Ammon's horn (tissue), 1 donor: Measurements from ENCODE around the gene KRTAP10-10.
"Not testable (repeated sequence)": the region's sequence is repeated elsewhere in the genome, so short reads cannot be mapped to it uniquely, and the experiment has no call there.

ENCODE experiments used
- DNase-seq: peaks from one replicate; pipeline ENCODE4 v3.0.0-alpha.2; 2016; ENCODE audit warnings: low spot score

Gene KRTAP10-10

DNA sequence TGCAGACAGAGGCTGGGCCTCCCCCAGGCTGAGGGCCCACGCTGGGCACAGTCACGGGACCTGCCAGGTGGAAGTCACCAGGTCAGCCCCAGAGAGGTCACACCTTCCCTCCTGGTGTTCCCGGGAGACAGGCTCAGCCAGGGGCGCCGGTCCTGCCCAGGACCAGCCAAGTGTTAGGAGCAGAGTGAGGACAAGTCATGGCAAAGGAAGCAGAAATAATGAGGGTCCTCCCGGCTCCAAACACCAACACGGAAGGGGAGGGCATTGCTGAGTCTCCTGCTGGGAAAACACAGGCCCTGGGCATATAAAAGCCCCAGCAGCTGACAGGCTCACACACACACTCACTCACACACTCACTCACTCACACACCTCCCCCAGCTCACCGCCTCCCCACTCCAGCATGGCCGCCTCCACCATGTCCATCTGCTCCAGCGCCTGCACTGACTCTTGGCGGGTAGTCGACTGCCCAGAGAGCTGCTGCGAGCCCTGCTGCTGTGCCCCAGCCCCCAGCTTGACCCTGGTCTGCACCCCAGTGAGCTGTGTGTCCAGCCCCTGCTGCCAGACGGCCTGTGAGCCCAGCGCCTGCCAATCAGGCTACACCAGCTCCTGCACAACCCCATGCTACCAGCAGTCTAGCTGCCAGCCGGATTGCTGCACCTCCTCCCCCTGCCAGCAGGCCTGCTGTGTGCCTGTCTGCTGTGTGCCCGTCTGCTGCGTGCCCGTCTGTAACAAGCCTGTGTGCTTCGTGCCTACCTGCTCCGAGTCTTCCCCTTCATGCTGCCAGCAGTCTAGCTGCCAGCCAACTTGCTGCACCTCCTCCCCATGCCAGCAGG lies at the start of gene KRTAP10-10:
TSS of gene KRTAP10-10 (plus strand) at position 339 of the 833 bp plus-strand sequence. CDS start at position 401, 62 bp downstream.
- DNase-seq = peak; percentile 18

DNA sequence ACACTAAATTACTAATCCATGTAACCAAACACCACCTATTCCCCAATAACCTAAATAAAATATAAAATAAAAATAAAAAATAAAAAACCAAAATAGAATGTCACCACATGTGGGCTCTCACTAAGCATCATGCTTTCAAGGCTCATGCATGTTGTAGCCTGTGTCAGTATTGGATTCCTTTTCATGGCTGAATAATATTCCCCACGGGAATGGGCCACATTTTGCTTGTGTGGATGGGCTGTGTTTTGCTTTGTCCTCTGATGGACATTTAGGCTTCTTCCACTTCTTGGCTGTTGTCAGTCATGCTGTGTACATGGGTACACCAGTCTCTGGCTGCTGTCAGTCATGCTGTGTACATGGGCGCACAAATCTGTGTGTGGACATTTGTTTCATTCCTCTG lies 48.1 kb upstream of the KRTAP10-10 start:
- DNase-seq = no peak

DNA sequence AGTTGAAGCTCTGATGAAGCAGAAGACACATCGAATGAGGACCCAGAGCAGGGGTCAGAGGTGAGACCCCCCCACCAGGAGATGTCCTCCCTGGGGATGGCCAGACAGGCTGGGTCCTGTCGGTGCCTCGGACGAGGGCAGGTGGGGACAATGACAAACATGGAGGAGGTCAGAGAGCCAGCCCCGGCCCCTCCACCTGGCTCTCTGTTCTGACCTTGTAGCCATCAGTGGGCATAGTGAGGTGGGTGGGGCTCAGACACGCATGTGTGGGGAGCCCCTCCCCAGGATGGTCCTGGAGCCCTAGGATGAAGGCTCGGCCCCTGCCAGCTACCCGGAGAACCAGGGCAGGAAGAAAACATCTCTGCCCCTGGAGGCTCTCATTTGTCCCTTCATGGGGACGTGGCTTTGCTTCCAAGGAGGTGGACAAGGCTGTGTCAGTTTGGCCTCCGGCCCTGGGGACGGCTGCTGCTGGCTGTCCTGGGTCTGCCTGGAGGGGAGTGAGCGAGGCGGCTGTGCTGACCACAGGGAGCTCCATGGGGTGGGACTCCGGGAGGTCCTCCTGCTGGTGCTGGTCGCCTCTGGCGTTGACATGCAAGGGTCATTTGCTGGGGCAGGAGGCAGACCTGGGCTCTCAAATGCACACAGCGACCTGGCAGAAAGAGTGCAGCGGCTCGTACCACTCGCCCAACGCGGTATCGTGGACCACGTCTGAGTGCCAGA lies 47.4 kb upstream of the KRTAP10-10 start:
- no peak for DNase-seq

DNA sequence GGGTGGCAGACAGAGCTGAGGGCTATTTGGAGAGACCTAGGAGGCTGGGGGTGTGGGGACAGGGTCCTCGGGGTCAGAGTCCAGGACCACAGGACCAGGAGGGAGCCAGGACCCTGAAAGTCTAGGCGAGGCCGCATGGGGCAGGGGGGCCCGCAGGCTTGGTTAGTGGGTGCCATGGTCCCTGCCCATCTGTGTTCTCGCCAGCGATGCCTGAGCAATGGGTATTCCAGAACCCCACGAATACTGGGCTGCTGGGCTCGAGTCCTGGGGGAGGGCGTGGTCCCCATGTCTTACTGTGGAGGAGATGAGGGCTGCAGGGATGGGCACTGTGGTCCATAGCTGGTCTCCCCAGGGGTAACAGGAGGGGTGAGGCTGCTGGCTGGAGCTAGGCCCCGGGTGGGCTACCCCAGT lies 46.8 kb upstream of the KRTAP10-10 start:
- DNase-seq = no peak

GRCh38 chr21:44590897-44591800 lies 46.0 kb upstream of the KRTAP10-10 start:
- DNase-seq = not testable (repeated sequence)

- DNase-seq = not testable (repeated sequence)
Observed at GRCh38 chr21:44591801-44592130, 45.4 kb upstream of the KRTAP10-10 start.

DNA sequence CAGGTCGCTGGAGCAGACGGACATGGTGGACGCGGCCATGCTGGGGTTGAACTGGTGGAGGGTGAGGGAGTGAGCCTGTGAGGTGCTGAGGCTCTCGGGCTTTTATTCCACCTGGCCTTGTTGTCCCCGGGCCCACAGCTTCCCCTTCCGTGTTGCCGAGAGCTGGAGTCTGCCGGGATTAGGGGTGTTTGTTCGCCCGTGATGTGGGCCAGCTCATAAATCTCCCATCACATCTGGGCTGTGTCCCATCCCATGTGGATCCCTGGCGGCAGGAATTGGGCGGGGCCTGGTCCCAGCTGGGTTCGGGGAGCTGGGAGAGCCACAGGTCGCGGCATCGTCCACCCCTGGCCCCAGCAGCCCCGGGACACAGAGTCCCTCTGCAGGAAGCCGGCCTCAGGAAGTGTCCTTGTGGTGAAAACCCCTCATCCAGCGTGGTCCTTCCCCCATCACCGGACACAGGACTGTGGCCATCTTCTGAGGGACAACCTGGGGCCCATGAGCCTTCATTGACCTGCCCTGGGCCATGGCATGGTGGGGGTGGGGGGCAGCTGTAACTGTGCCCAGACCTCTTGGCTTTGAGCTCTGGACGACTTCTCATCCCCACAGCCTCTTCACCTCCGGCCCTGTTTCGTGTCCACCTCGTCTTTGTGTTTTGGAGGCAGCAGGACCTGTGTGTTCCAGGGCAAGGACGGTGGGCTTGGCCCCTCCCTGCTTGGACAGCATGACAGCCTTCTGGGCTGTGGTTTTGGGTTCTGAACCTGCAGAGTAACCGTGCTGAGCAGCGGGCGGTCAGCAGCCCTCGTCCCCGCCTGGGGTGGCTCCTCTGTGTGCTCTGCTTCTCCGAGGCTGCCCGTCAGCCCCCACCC lies 44.5 kb upstream of the KRTAP10-10 start, which contains the start of gene KRTAP10-6:
TSS of gene KRTAP10-6 (minus strand) at position 60 of the 866 bp plus-strand sequence. CDS start at position 39, 21 bp downstream.
- DNase-seq = no peak

DNA sequence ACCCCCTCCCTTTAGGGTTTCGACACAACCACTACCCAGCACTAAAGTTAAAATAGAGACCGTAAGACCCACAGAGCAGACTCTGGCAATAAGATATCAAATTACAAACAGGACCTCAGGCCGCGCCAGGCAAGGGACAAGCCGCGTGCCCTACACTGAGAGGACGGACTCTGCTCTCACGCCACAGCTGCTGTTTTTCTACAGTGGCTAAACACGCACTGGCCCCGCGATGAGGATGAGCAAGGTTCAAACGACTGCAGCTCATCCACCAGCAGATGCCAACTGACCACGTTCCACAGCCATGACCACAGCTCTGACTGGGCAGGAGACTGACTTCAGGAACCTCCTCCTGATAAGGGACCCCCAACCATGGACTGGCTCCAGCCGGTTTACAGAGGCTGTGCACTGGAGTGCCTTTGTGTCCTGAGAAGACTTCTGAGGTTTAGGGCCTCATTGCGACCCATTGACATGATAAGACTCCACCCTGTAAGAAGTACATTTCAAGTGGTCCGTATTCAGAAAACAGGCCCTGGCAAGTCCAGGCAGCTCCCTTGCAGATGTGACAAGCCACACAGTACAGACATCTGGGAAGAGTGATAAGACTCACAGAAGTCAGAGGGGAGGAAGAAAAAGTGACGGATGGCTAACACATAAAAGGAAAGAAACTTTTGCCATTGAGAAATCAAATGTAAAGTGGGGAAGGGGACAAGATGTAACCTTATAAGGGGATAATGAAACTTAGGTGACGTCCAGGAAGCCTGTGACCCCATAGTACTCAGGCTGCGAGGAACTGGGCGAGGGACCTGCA lies 43.4 kb upstream of the KRTAP10-10 start:
- DNase-seq = no peak

GRCh38 chr21:44594406-44594916 lies 42.7 kb upstream of the KRTAP10-10 start:
- no peak for DNase-seq

DNA sequence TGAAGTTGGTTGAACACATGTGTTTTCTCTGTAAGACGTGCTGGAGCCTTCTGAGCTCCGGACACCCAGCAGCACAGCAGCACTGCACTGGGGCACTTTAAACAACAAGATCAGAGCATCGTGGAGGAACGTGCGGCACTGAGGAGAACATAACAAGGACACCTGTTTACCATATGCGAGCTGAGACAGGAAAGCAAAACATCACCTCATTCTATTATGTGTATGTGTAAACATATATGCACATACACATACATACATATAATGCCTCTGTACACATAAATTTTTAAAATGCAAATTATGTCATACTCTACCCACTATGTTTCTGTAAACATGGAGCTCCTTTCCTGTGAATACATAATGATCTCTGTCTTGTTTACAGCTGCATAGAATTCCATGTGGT lies 41.6 kb upstream of the KRTAP10-10 start:
- DNase-seq = no peak

- no peak for DNase-seq
Observed at GRCh38 chr21:44596068-44596725, 41.0 kb upstream of the KRTAP10-10 start.

DNA sequence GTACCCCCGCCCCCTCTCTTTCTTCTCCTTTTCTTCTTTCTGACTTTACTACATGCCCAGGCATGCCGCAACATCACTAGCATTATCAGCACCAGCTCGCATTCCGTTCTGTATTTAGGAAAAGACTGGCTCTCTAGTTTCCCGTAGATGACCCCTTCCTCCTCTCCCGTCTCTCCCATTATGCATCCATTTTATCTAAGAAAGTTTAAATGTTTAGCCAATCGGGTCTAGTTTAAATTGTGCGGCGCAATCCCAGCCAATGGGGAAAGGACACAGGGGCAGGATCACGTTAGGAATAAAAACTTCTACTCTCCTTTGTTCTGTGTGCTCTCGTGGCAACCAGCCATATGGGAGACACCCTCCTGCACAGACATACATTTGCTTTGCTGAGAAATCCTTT lies 39.1 kb upstream of the KRTAP10-10 start:
- no peak for DNase-seq

- DNase-seq = no peak
Observed at GRCh38 chr21:44599264-44600029, 37.7 kb upstream of the KRTAP10-10 start.

GRCh38 chr21:44600118-44600978 lies 36.8 kb upstream of the KRTAP10-10 start, which contains the start of gene KRTAP10-7:
KRTAP10-7 (plus strand) TSS chr21:44600597; CDS start chr21:44600622, 25 bp downstream.
- not testable (repeated sequence) for DNase-seq

GRCh38 chr21:44601091-44601490 lies 36.1 kb upstream of the KRTAP10-10 start:
- not testable (repeated sequence) for DNase-seq

GRCh38 chr21:44601596-44602462 lies 35.3 kb upstream of the KRTAP10-10 start:
- no peak for DNase-seq

DNA sequence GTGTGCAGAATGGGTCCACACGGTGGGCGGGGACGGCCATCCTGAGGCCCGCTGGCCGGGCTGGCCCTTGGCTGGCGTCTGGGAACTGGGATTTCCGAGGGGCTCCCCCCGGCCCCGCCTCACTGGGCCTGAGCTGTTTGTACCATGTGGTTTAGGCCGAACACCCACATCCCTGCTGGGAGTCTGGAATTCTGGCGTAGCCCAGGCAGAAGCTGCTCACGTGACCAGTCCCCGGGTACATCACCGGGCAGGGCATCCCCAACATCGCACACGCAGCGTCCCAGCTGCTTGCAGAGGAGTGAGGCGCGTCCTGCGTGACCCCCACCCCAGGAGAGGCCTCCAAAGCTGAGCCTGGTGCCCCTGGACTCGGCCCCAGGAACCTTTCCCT lies 34.7 kb upstream of the KRTAP10-10 start:
- DNase-seq = no peak
